ENCODE measurements around the gene CSAG1.
"Not testable (repeated sequence)": the region's sequence is repeated elsewhere in the genome, so short reads cannot be mapped to it uniquely, and the experiment has no call there.

- not testable (repeated sequence) for TF ChIP-seq EZH2 (IDR thresholded peaks at IDR 0.05; ENCODE audit: borderline replicate concordance); CTCF (IDR thresholded peaks at IDR 0.05; ENCODE audit: poor library complexity)
Observed at GRCh38 chrX:152697952-152698931, 35.3 kb downstream of the CSAG1 start, which contains the start of gene MAGEA3.
